ENCODE measurements around the gene ZFAND4.
"Not testable (repeated sequence)": the region's sequence is repeated elsewhere in the genome, so short reads cannot be mapped to it uniquely, and the experiment has no call there.

Gene ZFAND4

DNA sequence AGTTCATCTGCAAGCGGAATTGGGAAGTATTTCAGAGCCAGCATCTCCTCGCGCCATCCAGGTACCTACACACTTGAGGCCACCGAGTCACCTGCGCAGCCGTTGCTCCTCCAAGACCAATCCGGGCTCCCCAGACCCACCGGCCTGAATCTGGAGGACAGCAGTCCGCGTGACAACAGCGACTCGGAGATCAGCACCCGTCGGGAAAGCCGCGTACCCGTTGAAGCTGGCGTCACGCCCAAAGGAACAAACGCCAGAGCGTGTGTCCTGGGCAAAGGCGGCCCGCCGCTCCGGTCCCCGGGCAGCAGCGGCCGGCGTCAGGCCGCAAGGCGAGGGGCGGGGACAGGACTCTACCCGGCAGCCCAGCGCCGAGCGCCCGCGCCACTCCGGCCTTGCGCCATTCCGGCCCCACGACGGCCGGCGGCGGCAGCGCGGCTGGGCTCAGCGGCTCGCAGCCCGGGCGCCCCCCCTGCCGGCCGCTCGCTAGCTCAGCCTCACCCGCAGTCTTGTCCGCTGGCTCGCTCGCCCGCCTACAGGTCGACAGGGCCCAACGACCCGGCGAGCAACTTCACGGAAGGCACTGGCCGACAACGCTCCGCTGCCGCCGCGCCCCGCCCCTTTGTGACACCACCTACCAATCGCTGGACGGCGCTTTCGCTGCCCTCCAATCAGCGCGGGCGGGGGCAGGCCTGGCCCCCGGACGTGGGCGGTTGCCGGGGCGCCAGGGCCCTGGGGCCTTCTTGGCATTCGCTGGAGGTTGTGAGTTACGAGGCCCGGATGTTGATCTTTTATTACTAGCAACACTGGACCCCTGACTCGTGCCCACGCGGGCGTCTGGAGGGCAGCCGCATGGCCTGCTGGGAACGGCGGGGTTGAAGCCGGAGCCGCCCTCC is at the start of gene ZFAND4:
TSS of gene ZFAND4 (minus strand) at position 592 of the 893 bp plus-strand sequence. CDS start 9,047 bp downstream, outside the sequence.
- DNase-seq (ENCODE audit: low read depth in 2 of 2): peak; percentile 86 to 90

DNA sequence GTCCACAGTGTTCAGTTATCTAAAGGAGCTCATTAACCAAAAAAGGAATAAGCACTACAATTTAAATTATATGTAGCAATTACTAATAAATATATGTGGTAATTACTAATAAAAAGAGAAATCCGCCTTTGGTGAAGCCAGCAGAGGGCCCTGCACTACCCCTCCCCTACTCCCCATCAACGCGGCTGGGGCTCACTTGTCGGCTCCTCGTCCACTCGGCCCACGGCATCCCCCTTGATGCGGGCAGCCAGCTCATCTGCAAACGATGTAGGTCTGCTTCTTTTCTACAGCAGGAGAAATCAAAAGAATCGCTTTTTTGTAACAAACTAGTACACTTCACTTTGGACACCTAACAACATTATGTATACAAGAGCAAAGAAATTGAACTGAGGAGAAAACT is 48.9 kb upstream of the ZFAND4 start:
- not testable (repeated sequence) for DNase-seq (ENCODE audit: low read depth in 2 of 2)

GRCh38 chr10:45717642-45718041 is 45.1 kb upstream of the ZFAND4 start:
- not testable (repeated sequence) for DNase-seq (ENCODE audit: low read depth in 2 of 2)

- DNase-seq (ENCODE audit: low read depth in 2 of 2): not testable (repeated sequence)
These were observed 44.5 kb upstream of the ZFAND4 start for GRCh38 chr10:45717053-45717452.

- DNase-seq (ENCODE audit: low read depth in 2 of 2): not testable (repeated sequence)
These were observed 38.7 kb upstream of the ZFAND4 start for GRCh38 chr10:45711223-45711622.

- not testable (repeated sequence) for DNase-seq (ENCODE audit: low read depth in 2 of 2)
These were observed 37.7 kb upstream of the ZFAND4 start for GRCh38 chr10:45710200-45710796.

DNA sequence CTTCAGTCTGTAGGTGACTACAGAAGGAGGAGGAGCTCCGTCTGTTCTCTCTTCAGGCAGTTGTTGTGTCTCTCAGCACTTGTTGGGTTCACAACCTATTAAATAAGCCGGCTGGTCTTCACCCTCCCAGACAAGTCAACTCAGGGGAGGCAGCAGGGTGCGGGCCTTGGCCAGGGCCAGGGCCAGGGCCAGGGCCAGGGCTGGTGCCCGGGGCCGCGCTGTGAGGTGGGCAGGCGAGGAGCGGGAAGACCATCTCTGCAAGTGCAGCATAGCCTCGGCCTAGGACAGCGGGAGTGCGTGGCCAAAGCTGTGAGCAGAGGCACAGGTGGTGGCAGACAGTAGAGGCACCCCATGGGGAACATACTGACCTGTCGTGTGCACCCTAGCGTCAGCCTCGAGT is 5.9 kb upstream of the ZFAND4 start:
- not testable (repeated sequence) for DNase-seq (ENCODE audit: low read depth in 2 of 2)

DNA sequence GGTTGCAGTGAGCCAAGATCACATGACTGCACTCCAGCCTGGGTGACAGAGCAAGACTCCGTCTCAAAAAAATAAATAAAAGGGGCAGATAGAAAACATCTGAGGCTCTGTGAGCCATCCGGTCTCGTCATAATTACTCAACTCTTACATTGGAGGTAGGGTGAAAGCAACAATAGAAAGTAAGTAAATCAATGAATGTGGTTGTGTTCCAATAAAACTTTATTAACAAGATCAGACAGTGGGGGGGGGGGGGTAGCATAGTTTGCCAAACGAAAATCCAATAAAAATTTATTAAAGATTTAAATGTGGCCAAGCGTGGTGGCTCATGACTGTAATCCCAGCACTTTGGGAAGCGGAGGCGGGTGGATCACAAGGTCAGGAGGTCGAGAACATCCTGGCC is 2.8 kb upstream of the ZFAND4 start:
- DNase-seq (ENCODE audit: low read depth in 2 of 2): no peak

- DNase-seq (ENCODE audit: low read depth in 2 of 2): no peak
These were observed 589 bp upstream of the ZFAND4 start for GRCh38 chr10:45673074-45673648.

- not testable (repeated sequence) for DNase-seq (ENCODE audit: low read depth in 2 of 2)
These were observed 1.3 kb downstream of the ZFAND4 start for GRCh38 chr10:45671300-45671699.

- not testable (repeated sequence) for DNase-seq (ENCODE audit: low read depth in 2 of 2)
These were observed 2.7 kb downstream of the ZFAND4 start for GRCh38 chr10:45669897-45670296.

DNA sequence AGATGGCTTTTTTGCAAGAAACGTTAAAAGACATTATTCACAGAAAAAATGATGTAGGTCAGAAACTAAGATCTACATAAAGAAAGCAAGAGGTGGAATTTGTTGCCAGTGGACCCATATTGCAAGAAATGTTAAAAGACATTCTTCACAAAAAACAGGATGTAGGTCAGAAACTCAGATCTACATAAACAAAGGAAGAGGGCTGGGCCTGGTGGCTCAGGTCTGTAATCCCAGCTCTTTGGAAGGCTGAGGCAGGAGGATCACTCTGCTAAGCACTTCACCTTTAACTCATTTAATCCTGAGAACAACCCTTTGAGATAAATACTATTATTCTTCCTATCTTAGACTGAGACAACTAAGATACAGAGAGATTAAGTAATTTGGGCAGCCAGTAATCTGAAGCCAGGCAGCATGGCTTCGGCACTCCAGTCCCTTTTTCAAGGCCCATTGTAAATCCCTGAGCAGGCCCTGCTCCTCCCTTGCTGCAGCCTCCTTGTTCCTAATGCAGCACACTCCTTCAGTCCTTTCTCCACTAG is 11.6 kb downstream of the ZFAND4 start:
- no peak for DNase-seq (ENCODE audit: low read depth in 2 of 2)

DNA sequence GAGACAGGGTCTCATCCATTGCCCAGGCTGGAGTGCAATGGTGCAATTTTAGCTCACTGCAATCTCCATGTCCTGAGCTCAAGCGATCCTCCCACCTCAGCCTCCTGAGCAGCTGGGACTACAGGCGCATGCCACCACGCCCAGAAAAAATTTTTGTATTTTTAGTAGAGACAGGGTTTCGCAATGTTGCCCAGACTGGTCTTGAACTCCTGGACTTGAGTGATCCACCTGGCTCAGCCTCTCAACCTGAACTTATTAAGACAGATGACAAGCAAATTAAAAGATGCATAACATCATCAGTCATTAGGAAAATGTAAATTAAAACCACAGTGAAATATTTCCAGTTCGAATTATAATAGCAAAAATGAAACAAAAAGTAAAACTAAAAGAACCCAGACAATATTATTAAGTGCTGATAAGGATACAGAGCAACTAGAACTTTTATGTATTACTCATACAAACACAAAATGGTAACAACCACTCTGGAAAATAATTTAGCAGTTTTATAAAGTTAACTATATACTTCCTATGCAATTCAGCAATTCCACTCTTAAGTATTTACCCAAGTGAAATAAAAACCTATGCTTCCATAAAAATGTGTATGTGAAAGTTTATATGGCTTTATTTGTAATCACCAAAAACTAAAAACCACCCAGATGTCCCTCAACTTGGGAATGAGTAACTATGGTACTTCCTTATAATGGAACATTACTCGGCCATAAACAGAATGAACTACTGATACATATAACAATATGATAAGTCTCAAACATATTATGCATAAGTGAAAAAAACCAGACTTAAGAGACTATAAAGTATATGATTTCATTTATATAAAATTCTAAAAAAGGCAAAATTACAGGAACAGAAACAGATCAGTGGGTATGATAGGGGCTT is 15.3 kb downstream of the ZFAND4 start:
- no peak for DNase-seq (ENCODE audit: low read depth in 2 of 2)

GRCh38 chr10:45655219-45655618 is 17.4 kb downstream of the ZFAND4 start:
- DNase-seq (ENCODE audit: low read depth in 2 of 2): no peak

GRCh38 chr10:45654753-45655141 is 17.8 kb downstream of the ZFAND4 start:
- DNase-seq (ENCODE audit: low read depth in 2 of 2): not testable (repeated sequence)

DNA sequence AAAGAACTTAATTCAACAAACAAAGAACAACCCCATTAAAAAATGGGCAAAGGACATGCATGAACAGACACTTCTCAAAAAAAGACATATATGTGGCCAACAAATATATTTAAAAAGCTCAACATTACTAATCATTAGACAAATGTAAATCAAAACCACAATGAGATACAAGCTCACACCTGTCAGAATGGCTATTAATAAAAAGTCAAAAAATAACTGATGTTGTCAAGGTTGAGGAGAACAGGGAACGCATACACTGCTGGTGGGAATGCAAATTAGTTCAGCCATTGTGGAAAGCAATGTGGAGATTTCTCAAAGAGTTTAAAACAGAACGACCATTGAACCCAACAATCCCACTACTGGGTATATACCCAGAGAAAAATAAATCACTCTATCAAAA is 19.1 kb downstream of the ZFAND4 start:
- DNase-seq (ENCODE audit: low read depth in 2 of 2): no peak

DNA sequence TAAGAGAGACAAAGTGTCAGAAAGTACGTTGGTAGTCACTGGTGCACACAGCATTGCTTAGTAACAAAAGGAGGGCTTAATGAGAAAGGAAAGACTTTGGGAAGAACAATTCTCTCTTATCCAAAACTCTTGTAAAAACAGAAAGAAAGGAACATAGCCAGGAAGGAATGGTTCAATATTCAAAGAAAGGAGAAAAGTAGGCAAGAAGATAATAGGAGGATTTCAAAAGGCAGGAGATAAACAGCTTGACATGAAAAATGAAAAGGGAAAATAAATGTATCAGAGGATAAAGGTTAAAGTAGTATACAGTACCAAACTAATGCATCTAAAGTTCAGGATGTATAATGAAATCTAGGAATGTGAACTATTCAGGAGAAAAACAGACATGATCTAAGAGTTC is 20.1 kb downstream of the ZFAND4 start:
- no peak for DNase-seq (ENCODE audit: low read depth in 2 of 2)

DNA sequence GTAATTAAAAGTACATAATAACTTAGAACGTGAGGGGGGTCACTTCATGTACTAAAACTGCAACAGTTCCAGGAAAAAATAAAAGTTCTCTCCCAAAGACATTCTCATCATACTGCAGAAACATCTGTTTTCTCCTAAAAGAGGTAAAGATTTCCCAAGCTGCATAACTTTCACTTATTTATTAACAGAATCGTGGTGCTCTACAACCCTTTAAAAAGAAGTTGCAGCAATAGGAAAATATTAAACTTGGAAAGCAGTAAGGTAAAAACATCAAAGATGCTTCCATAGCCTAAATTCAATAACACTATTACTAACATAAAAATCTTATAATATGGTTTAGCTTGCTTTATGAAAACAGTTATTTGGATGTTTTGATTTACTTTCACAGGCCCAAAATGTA is 23.3 kb downstream of the ZFAND4 start:
- DNase-seq (ENCODE audit: low read depth in 2 of 2): no peak

GRCh38 chr10:45647118-45647517 is 25.5 kb downstream of the ZFAND4 start:
- no peak for DNase-seq (ENCODE audit: low read depth in 2 of 2)

- DNase-seq (ENCODE audit: low read depth in 2 of 2): no peak
These were observed 26.1 kb downstream of the ZFAND4 start for GRCh38 chr10:45646384-45647050.

DNA sequence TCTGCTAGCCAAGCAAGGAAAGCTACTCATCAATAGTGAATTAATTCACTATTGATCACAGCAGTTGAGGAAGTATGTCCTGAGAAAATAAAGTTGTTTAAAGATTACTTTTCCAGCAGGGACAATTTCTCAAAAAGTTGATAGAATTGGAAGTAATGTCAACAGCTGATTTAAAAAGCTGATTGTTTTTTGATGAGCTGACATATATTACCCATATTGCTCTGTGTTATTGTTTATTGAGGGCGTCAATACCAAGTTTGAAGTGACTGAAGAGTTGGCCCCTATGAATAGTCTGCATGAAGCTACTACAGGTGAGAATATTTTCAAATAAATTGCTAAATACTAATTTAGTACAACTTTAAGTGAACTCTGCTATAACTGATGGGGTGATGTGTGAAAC is 28.0 kb downstream of the ZFAND4 start:
- no peak for DNase-seq (ENCODE audit: low read depth in 2 of 2)
